Cardiac muscle cell (in vitro differentiated cells and primary cell): ENCODE results near the gene PARVB. TPM values are rescaled to one million over a fixed set of nuclear protein-coding genes. Genes with fewer than 3 reads are reported as not detected.
A peak's percentile ranks its signal among the peaks of the same experiment; 100 is the strongest.

Experiments
- DNase-seq, 2 donors: peaks; one replicate each; pipeline versions ENCODE4 v3.0.0 to v3.0.0-alpha.2; 2010 to 2017; ENCODE audit warnings: low read depth in 1 of 2, low spot score in 1 of 2
- H3K27ac ChIP-seq: fragments of 200-600 bp; sonication (generic); 2 replicates; pipeline ENCODE4 v1.5.1; 2016
- H3K27me3 ChIP-seq: fragments of 200-600 bp; sonication (generic); 2 replicates; pipeline ENCODE4 v1.6.0; 2016; ENCODE audit warnings: control low read depth
- H3K36me3 ChIP-seq: fragments of 200-600 bp; sonication (generic); 2 replicates; pipeline ENCODE4 v1.5.1; 2016; ENCODE audit warnings: control low read depth
- H3K4me1 ChIP-seq: fragments of 200-600 bp; sonication (generic); 2 replicates; pipeline ENCODE4 v1.8.1; 2017; ENCODE audit warnings: low read depth, mild to moderate bottlenecking, mixed run types
- H3K4me3 ChIP-seq: fragments of 200-600 bp; sonication (generic); 2 replicates; pipeline ENCODE4 v1.5.1; 2016; ENCODE audit warnings: mild to moderate bottlenecking
- H3K9me3 ChIP-seq: fragments of 200-600 bp; sonication (generic); 2 replicates; pipeline ENCODE4 v1.5.1; 2017; ENCODE audit warnings: low read depth, mild to moderate bottlenecking, control low read depth
- CTCF ChIP-seq: IDR thresholded peaks from 2 replicates; pipeline ENCODE4 v1.5.1; 2012; ENCODE audit warnings: low read depth, mild to moderate bottlenecking, low read length
- polyA plus RNA-seq: library from polyadenylated mRNA; unstranded; fragments of >200 nt; fragmentation: Nextera tagmentation; extraction: Ambion mirVana; gene quantifications from 2 replicates; pipeline ENCODE4 v1.2.1, GENCODE V29; 2016
- total RNA-seq: library from RNA; depleted of rRNA; stranded (reverse); fragments of >200 nt; gene quantifications from 2 replicates; pipeline ENCODE4 v1.2.3, GENCODE V29; 2016

The PARVB gene
- total and polyA plus RNA-seq, 2 experiments from 2014 or later: 30.6 to 46.0 TPM

- H3K4me3 ChIP-seq: no peak overlapping the region
- peaks cover 3% of the 10 kb centered on the region for H3K27me3 ChIP-seq
- H3K4me1 ChIP-seq: peaks cover 9% of the 10 kb centered on the region
- TF ChIP-seq CTCF: no peak
- H3K9me3 ChIP-seq: no peaks in the 10 kb centered on the region
- H3K36me3 ChIP-seq: no peaks in the 10 kb centered on the region
- H3K27ac ChIP-seq: no peak overlapping the region
- peak in 1 of 2 donors; percentile 94 for DNase-seq
Observed at GRCh38 chr22:44151676-44152075, 127.6 kb downstream of the PARVB start.

GRCh38 chr22:44153710-44154109 is 129.6 kb downstream of the PARVB start:
- Histone ChIP-seq H3K27ac (no peak overlapping the region), H3K4me3 (no peak overlapping the region), H3K27me3 (peaks cover 1% of the 10 kb centered on the region), H3K36me3 (no peaks in the 10 kb centered on the region), H3K4me1 (no peaks in the 10 kb centered on the region), H3K9me3 (no peaks in the 10 kb centered on the region)
- DNase-seq: no peak
- TF ChIP-seq CTCF: no peak

- no peaks in the 10 kb centered on the region for H3K9me3 ChIP-seq
Observed at GRCh38 chr22:44154436-44154942, 130.4 kb downstream of the PARVB start.

GRCh38 chr22:44155115-44155514 is 131.0 kb downstream of the PARVB start:
- TF ChIP-seq CTCF: no peak
- Histone ChIP-seq H3K27me3 (no peaks in the 10 kb centered on the region), H3K27ac (no peak overlapping the region), H3K9me3 (no peaks in the 10 kb centered on the region), H3K36me3 (no peaks in the 10 kb centered on the region), H3K4me3 (no peak overlapping the region), H3K4me1 (no peaks in the 10 kb centered on the region)
- no peak for DNase-seq

More at GRCh38 chr22:44154436-44154942, 130.4 kb downstream of the PARVB start:
- Histone ChIP-seq H3K27ac (no peak overlapping the region), H3K36me3 (no peaks in the 10 kb centered on the region), H3K4me3 (no peak overlapping the region), H3K4me1 (no peaks in the 10 kb centered on the region), H3K27me3 (no peaks in the 10 kb centered on the region)
- TF ChIP-seq CTCF: no peak
- DNase-seq: peak in 1 of 2 donors; percentile 47

GRCh38 chr22:44157916-44158618 is 134.0 kb downstream of the PARVB start:
- Histone ChIP-seq H3K4me3 (no peak overlapping the region), H3K36me3 (no peaks in the 10 kb centered on the region), H3K9me3 (no peaks in the 10 kb centered on the region), H3K27ac (no peak overlapping the region), H3K27me3 (no peaks in the 10 kb centered on the region), H3K4me1 (no peaks in the 10 kb centered on the region)
- no peak for TF ChIP-seq CTCF
- DNase-seq: no peak
